HG02642 (cell line): Measurements from ENCODE around the gene REC8.

Experiments used
- ATAC-seq: cut with Tn5 transposase; IDR thresholded peaks from one replicate; pipeline ENCODE4 v1.9.1; 2021; ENCODE audit warnings: mild to moderate bottlenecking; ENCODE audit not compliant: unreplicated experiment, poor library complexity

The REC8 gene

DNA sequence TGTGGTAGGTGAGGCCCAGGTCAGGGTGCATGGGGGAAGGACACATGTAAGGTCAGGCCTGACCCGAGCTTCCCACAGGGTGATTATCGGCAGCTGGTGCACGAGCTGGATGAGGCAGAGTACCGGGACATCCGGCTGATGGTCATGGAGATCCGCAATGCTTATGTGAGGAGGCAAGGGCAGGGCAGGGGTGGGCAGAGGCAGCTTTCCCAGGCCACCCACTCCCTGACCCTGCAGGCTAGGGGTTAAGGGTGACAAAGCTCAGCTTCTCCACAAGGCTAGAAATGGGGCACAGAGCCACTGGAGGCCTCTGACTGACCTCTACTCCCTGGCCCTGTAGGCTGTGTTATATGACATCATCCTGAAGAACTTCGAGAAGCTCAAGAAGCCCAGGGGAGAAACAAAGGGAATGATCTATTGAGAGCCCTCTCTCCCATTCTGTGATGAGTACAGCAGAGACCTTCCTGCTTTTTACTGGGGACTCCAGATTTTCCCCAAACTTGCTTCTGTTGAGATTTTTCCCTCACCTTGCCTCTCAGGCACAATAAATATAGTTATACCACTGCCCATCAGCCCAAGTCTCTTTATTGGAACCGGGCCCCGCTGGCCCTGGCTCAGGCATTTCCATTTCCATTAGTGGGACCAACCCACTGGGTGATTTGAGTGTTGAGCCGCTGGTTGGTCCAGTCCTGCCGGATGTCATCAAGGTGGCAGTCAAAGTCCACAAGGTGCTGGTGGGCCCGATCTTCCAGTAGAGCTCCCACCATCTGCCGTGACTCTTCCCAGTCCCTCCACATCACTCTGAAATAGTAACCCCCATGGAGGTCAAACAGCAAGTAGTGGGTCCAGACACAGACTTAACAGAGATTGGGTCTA is 33.2 kb upstream of the REC8 start:
- no peak for ATAC-seq

DNA sequence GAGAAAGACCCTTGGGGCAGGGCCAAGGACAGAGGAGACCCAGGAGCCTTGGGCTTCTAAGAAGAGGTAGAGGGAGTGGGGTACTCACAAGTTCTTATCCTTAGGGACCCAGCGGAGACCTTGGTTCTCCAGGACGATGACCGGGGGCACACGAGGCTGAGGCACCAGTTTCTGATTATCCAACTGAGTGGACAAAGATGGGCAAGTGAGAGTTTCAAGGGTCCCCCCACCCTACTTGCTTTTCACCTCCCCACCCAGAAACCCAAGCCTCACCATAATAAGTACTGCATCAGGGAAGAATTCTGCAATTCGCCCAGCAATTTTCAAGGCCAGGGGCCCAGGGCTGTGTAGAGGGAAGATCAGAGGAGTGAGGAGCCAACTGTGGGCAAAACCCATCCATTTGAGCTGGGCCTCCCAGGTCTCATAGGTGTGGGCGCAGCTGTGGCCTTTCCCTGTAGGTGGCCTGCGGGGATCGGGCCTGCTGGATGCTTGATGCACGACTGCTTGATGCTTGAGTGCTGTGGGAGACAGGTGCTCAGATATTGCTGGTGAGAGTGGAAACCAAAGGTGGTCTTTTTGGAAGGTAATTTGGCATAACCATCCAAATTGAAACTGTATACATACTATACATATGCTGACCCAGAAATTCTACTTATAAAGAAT is 32.5 kb upstream of the REC8 start:
- ATAC-seq: no peak

DNA sequence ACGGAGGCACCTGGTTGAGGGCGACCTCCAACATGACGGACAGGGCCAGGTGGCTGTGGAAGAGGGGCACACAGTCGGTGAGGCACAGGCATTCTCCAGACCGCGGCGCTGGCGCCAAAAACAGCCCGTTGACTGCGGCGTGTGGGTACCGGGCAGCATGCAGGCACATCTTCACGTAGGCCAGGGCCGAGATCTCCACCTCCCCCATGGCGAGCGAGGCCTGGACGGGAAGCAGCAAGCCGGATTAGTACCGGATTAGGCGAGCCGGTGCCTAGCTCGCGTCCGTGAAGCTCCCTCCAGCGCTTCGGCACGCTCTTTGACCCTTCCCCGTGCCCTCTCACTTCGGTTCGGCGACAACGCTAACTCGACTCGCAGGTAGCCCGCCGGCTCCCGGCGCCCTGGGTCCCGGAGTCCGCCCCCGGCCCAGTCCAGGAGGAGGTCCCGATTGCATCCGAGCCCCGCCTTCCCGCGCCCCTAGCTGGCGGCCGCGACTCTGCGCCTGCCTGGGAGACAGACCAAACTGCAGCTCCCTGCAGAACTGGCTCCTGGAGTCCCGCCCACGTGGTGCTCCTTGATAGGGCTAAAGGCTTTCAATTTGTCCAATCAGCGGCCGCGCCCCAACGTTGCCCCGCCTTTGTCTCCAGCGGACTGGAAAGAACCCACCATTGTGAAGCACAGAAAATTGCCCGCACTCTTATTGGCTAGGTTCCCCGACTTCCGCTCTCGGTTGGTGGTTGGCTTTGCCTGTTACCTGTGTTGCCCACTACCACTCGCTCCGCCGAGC is 30.6 kb upstream of the REC8 start, which contains the start of gene EMC9:
Gene EMC9 (minus strand): TSS at position 495 of the 784 bp plus-strand sequence. CDS start 287 bp downstream, at position 208.
- peak; percentile 89 for ATAC-seq

DNA sequence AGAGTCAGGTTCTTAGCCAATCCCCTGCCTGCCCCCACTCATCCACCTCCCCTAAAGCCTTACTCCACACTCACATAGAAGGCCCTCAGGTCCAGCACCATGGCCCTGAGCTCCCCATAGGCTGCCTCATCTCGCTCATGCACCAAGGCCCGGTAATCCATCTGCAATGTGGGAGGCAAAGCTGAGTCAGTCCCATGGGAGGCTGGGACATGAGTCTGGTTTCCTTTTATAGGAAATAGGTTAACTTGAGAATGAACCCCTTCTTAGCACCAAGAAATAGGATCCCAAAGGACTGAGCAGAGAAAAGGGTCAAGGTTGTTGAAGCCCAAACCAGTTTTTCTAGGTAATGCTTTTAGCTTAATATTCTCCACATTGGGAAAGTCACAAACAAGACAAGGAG is 28.4 kb upstream of the REC8 start:
- ATAC-seq: no peak

DNA sequence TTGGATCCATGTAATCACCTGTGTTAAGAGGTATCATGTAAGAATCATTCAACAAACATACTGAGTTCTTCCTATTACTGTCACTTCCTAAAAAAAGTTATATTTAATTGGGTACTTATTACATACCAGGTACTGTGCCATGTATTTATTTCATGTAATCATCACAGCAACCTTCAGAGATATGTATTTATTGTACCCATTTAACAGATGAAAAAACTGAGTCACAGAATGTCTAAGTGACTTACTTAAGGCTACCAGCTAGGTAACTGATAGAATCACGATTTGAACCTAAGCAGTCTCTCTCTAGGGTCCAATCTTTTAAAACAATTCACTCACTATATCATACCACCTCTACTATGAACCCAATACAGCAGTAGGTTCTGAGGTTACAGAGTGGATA is 27.4 kb upstream of the REC8 start:
- ATAC-seq: no peak

DNA sequence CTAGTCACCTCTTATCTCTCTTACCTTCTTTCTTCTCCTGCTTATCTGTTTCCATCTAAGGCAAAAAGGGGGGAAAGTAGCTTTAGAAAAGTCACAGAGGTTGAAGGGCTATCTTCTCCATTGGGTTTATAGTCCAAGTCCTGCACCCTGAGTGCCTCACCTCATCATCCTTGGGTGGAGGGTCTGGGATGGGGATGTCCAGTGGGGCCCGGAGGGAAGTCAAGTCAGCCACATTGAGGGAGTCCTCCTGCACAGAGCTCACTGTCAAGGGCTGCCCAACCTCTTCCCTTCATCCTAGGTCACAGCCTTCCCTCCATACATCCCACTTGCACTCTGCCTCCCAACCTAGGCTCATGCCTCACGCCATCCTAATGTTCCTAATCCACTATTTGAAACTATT is 26.7 kb upstream of the REC8 start:
- ATAC-seq: no peak

DNA sequence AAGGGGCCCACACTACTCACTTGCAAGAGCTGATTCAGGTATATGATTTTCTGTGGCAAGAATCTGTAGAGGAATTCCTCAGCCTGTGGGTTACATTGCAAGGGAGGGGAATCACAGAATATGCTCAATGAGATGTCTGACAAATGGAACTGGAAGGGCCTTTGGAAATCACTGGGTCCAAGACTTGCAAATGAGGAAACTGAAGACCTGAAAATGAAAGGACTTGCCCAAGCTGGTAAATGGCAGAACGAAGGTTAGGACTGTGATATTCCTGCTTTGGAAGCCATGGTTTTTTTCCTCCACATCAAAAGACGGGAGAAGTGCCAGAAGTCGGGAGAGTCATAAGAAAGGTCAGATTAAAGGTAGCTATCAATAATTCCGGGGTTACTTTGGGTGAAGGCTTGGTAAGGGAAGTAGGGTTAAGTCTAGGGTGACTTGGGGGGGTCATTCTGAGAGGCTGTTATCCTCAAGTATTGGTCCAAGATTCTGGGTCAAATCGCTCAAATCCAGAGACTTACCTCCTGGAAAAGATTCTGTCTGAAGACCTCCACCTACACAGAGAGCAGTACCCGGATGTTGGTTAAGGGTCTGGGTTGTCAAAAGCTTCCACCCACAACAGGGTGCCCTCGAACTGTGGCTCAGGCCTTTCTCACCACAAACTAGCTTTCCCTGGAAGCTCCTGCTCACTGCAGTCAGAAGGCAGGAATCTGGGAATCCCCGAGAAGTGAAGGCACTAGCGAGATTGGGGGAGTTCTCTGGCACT is 26.0 kb upstream of the REC8 start:
- no peak for ATAC-seq

DNA sequence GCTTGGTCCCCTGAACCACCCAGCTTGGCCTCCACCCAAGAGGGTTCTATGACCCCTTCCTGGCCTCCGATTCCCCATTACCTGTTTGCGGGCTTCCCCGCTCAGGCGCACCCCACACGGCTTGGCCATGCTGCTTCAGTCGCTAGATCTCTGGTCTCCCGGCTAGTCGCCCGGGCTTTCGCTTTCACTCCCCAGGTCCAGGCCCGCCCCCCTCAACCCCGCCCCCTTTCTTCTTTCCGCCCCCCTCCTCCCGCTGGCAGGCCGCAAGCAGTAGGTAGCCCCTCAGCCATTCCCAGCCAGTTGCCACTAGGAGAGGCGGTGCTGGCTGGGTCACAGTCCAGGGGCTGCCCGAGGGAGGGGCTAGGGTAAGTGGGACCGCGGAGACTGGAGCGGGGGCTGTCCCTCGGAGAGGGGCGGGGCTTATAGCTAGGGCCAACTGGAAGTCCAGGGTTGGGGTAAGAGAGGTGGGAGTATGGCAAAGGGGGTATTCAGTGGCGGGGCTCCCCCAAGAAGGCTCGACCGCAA is 25.4 kb upstream of the REC8 start, which contains the start of gene PSME2:
Gene PSME2 (minus strand): TSS at position 158 of the 525 bp plus-strand sequence. CDS start 29 bp downstream, at position 129.
- peak; percentile 73 for ATAC-seq

DNA sequence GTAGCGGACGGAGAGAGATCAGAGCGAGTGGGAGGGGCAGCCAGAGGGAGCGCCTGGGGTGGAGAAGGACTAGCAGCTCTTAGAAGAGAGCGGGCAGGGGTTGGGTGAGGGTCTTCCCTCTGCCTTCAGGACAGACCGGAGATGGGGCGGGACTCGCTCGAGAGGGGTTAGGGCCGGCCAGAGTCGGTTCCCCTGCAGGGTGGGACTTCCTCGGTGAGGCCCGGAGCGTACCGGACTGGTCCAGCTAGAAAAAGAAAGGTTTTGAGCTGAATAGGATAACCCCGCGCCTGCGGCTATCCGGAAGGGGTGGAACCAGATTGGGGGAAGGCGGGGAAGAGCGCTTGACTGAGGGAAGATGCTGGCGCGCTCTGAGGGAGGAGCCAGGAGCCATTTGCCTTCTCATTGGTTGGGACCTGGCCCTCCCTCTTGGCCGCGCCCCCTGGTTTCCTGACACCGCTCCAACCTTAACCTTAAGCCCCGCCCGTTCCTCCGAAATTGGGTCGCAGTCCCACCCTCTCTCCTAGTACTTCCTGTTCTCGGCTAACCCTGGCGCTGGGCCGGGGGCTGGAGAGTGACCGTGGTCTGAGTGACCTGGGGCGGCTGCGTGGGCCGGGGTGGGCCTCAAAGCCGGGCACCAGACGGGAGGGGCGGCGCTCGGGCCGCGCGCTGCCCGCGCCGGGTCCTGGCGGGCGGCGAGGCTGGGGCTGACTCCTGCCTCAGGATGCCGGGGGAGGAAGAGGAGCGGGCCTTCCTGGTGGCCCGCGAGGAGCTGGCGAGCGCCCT is 24.7 kb upstream of the REC8 start, which contains the start of gene RNF31:
Gene RNF31 (plus strand): TSS at position 521 of the 783 bp plus-strand sequence. CDS start 201 bp downstream, at position 722.
- peak; percentile 82 for ATAC-seq

DNA sequence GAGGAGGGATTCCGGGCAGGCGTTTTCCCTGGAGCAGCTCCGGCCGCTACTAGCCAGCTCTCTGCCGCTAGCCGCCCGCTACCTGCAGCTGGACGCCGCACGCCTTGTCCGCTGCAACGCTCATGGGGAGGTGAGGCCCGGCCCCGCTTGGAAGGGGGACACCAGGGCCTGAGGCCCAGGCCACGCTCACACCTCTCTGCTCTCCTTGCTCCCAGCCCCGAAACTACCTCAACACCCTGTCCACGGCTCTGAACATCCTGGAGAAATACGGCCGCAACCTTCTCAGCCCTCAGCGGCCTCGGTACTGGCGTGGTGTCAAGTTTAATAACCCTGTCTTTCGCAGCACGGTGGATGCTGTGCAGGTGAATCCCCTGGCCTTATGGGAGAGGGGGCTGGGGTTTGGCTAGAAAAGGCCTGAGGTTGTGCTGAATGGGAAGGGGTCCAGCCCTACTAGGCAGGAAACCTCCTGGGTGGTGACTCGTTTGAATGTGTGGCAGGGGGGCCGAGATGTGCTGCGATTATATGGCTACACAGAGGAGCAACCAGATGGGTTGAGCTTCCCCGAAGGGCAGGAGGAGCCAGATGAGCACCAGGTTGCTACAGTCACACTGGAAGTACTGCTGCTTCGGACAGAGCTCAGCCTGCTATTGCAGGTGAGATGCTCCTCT is 24.0 kb upstream of the REC8 start:
- no peak for ATAC-seq

DNA sequence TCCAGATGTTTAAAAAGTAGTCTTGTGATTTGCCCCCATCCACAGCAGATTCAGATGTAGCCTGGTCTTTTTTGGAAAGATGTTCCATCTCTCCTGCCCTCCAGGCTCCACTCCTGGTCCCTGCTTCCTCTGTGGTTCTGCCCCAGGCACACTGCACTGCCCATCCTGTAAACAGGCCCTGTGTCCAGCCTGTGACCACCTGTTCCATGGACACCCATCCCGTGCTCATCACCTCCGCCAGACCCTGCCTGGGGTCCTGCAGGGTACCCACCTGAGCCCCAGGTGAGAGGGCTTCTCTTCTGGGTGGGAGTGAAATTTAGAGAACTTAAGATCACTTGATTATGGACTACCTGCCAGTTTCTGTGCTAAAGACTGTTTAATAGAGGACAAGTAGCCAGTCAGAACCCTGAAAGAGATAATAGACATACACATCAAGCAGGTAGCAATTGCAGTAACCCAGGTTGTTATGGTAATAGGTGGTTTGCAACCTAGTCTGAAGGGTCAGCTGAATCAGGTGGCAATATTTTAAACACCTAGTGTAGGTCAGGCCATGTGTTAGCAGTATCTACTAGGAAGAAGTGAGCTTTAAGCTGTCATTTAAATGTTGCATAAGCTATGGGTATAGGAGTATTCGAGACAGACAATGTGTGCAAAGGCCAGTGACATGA is 22.4 kb upstream of the REC8 start:
- ATAC-seq: no peak

DNA sequence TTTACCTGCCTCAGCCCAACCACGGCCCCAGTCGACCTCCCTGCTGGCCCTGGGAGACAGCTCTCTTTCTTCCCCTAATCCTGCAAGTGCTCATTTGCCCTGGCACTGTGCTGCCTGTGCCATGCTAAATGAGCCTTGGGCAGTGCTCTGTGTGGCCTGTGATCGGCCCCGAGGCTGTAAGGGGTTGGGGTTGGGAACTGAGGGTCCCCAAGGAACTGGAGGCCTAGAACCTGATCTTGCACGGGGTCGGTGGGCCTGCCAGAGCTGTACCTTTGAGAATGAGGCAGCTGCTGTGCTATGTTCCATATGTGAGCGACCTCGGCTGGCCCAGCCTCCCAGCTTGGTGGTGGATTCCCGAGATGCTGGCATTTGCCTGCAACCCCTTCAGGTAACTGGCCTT is 21.8 kb upstream of the REC8 start:
- ATAC-seq: no peak

DNA sequence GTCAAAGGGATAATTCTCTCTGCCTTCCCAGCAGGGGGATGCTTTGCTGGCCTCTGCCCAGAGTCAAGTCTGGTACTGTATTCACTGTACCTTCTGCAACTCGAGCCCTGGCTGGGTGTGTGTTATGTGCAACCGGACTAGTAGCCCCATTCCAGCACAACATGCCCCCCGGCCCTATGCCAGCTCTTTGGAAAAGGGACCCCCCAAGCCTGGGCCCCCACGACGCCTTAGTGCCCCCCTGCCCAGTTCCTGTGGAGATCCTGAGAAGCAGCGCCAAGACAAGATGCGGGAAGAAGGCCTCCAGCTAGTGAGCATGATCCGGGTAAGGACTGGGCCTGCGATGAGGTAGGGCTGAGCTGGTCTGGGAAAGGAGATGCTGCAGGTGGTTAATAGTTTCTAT is 21.3 kb upstream of the REC8 start:
- no peak for ATAC-seq

DNA sequence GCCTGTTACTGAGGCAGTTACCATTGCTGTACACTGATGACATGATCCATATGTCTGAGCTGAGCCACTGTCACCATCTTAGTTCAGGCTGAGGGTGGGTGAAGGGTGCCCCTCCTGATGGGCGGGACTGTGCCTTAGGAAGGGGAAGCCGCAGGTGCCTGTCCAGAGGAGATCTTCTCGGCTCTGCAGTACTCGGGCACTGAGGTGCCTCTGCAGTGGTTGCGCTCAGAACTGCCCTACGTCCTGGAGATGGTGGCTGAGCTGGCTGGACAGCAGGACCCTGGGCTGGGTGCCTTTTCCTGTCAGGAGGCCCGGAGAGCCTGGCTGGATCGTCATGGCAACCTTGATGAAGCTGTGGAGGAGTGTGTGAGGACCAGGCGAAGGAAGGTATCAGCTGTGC is 20.9 kb upstream of the REC8 start:
- no peak for ATAC-seq

DNA sequence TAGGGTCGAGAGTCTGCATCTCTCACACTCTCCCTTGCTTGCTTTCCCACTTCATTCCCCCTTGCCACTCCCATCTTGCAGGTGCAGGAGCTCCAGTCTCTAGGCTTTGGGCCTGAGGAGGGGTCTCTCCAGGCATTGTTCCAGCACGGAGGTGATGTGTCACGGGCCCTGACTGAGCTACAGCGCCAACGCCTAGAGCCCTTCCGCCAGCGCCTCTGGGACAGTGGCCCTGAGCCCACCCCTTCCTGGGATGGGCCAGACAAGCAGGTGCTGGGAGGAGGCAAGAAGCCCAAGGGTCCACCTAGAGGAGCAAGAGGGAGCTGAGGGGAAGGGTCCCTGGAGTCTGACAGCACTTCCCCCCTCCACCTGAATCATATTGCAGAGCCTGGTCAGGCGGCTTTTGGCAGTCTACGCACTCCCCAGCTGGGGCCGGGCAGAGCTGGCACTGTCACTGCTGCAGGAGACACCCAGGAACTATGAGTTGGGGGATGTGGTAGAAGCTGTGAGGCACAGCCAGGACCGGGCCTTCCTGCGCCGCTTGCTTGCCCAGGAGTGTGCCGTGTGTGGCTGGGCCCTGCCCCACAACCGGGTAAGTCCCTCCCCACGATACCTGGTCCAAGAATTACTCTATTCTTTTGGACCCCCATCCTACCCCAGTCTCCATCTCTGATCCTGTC is 20.3 kb upstream of the REC8 start:
- no peak for ATAC-seq

DNA sequence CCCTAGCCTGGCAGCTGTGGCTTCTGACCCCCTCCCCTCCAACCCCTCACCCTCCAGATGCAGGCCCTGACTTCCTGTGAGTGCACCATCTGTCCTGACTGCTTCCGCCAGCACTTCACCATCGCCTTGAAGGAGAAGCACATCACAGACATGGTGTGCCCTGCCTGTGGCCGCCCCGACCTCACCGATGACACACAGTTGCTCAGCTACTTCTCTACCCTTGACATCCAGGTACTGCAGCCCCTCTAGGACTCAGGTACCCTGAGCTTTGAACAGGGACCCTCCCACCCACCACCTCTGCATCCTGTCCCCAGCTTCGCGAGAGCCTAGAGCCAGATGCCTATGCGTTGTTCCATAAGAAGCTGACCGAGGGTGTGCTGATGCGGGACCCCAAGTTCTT is 16.8 kb upstream of the REC8 start:
- ATAC-seq: no peak

DNA sequence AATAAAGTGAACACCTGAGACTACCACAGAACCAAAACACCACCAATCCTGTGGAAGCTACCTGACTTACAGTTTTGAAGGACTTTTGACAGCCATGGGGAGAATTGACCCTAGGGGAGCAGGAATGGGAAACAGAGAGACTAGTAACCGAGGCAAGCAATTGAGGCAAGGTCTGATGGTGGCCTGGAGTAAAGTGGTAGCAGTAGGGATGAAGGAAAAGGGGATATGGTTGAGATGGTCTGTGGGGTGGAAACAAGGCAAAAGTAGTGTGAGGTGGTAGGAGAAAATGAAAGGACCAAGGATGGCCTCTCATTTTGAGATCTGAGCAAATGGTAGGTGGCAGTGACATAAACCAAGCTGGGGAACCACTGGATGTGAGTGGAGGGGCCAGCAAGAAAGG is 15.0 kb upstream of the REC8 start:
- ATAC-seq: no peak
